ENCODE data around the gene TSPAN1. TPM values are rescaled to one million over a fixed set of nuclear protein-coding genes. Genes with fewer than 3 reads are reported as not detected.
A peak's percentile ranks its signal among the peaks of the same experiment; 100 is the strongest.

Gene TSPAN1
- total RNA-seq, 1 experiment from 2014 or later, result 26.1 TPM

DNA sequence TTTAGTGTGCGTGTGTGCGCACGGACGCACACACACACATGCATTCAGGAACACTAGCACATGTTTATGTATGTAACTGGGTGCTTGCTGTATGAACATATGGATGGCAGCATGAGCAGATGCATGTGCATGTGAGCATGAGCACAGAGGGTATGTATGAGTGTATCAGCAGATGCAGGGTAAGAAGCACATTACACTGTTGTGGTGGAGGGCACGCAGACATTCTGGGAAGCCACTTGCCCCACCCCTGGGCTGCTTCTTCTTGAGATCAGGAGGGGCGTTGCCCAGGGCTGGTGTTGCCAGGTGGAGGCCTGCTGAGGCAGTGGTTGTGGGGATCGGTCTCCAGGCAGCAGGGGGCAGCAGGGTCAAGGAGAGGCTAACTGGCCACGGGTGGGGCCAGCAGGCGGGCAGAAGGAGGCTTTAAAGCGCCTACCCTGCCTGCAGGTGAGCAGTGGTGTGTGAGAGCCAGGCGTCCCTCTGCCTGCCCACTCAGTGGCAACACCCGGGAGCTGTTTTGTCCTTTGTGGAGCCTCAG is 5.3 kb downstream of the TSPAN1 start:
- BruUV-seq (replicated peaks), result no TSS peak
- in situ Hi-C loops (cut with HindIII; ENCODE audit: low pct_unique_long_range_greater_than_20kb, low sequenced_read_pairs), result no loop called here
- ATAC-seq (peak; percentile 52), DNase-seq (ENCODE audit: low read depth, low spot score) (peak; percentile 74)
- ChIA-PET CTCF (interaction anchor here (1.4 kb wide), 1 partner anchor 48 kb away, joined by 4 read pairs; the partner anchor contains the start of gene PIK3R3), POLR2A (no interaction called here)
- Histone ChIP-seq H3K27me3 (ENCODE audit: control insufficient read depth, insufficient read depth, low read length) (no peaks in the 10 kb centered on the region), H3K4me1 (ENCODE audit: control insufficient read depth, insufficient read depth, low read length) (peaks cover 55% of the 10 kb centered on the region), H3K27ac (ENCODE audit: low read length) (peak overlapping the region; percentile 66), H3K4me3 (ENCODE audit: low read depth in 2 of 2, low read length in 2 of 2) (peak overlapping the region in 1 of 2 experiments; percentile 30; a peak in 2 of 4 replicates), H3K9me3 (ENCODE audit: control insufficient read depth, insufficient read depth, low read depth, low read length) (no peaks in the 10 kb centered on the region), H3K36me3 (ENCODE audit: control insufficient read depth, insufficient read depth, low read length) (no peaks in the 10 kb centered on the region)
- intact Hi-C loops (cut with micrococcal nuclease; ENCODE audit: unreplicated experiment), result no loop called here
- TF ChIP-seq POLR2AphosphoS5 (IDR thresholded peaks at IDR 0.05; ENCODE audit: low read depth, low read length) (no peak), SIN3A (IDR thresholded peaks at IDR 0.05; ENCODE audit: borderline replicate concordance, insufficient read depth, low read depth, low read length) (no peak), TCF7L2 (IDR thresholded peaks at IDR 0.05; ENCODE audit: low read depth, low read length) (no peak)
- TF ChIP-seq, protein P1, sequence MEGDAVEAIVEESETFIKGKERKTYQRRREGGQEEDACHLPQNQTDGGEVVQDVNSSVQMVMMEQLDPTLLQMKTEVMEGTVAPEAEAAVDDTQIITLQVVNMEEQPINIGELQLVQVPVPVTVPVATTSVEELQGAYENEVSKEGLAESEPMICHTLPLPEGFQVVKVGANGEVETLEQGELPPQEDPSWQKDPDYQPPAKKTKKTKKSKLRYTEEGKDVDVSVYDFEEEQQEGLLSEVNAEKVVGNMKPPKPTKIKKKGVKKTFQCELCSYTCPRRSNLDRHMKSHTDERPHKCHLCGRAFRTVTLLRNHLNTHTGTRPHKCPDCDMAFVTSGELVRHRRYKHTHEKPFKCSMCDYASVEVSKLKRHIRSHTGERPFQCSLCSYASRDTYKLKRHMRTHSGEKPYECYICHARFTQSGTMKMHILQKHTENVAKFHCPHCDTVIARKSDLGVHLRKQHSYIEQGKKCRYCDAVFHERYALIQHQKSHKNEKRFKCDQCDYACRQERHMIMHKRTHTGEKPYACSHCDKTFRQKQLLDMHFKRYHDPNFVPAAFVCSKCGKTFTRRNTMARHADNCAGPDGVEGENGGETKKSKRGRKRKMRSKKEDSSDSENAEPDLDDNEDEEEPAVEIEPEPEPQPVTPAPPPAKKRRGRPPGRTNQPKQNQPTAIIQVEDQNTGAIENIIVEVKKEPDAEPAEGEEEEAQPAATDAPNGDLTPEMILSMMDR (IDR thresholded peaks at IDR 0.05), result no peak

DNA sequence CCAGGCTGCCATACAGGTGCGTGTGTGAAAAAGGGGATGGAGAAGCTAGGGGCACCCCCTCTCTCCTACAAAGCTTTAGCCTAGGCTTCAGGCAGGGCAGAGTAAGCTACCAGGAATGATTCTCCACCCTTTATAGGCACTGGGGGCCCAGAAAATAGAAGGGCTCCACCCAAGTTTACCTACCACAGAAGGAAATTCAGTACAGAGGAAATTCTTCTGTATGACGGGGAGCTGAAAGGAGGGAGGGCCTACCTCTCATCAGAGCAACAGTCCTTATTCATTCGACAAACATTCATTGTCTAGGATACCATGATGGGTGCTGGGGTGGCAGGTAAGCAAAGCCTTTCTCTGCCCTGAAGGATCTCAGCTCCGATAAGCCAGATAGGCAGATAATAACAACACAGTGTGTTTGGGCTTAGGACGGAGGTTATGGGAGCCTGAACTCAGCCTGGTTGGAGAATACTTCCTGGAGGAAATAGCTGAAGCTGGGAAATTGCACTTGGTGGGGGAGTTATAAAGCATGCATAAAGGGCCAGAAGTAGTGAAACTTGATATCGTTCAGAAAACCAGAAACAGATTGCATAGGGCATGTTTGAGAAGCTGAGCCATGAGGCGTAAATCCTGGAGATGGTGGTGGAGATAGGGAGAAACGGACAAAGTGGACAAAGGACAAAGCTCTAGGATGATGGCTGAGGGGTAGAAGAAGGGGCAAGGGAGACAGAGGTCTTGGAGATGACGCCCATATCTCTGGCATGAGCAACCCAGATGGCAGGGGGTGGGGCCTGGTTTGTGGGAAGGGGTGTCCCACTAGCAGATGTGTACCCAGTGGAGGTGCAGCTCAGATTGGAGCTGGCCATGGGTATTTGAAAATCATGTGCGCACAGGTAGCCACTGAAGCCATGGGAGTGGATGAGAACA is 6.7 kb downstream of the TSPAN1 start:
- 0 out of 2 replicates have a peak, but pooled peaks have one; percentile 2 for ATAC-seq
- ChIA-PET POLR2A (interaction anchor here (0.6 to 0.7 kb wide), 3 partner anchors 52 to 496 kb away, joined by 3 read pairs; no protein-coding TSS in a partner anchor), CTCF (interaction anchor here (0.5 to 2.7 kb wide), 7 partner anchors 9 to 206 kb away, joined by 3 to 17 read pairs (median 4); partner anchors contain the start of gene PIK3R3)
- H3K4me1 ChIP-seq (ENCODE audit: control insufficient read depth, insufficient read depth, low read length), result peaks cover 63% of the 10 kb centered on the region
- H3K27me3 ChIP-seq (ENCODE audit: control insufficient read depth, insufficient read depth, low read length), result no peaks in the 10 kb centered on the region
- TF ChIP-seq POLR2AphosphoS5 (IDR thresholded peaks at IDR 0.05; ENCODE audit: low read depth, low read length), result no peak
- no peak for TF ChIP-seq TCF7L2 (IDR thresholded peaks at IDR 0.05; ENCODE audit: low read depth, low read length)
- no peak for TF ChIP-seq SIN3A (IDR thresholded peaks at IDR 0.05; ENCODE audit: borderline replicate concordance, insufficient read depth, low read depth, low read length)
- TF ChIP-seq, protein P2, sequence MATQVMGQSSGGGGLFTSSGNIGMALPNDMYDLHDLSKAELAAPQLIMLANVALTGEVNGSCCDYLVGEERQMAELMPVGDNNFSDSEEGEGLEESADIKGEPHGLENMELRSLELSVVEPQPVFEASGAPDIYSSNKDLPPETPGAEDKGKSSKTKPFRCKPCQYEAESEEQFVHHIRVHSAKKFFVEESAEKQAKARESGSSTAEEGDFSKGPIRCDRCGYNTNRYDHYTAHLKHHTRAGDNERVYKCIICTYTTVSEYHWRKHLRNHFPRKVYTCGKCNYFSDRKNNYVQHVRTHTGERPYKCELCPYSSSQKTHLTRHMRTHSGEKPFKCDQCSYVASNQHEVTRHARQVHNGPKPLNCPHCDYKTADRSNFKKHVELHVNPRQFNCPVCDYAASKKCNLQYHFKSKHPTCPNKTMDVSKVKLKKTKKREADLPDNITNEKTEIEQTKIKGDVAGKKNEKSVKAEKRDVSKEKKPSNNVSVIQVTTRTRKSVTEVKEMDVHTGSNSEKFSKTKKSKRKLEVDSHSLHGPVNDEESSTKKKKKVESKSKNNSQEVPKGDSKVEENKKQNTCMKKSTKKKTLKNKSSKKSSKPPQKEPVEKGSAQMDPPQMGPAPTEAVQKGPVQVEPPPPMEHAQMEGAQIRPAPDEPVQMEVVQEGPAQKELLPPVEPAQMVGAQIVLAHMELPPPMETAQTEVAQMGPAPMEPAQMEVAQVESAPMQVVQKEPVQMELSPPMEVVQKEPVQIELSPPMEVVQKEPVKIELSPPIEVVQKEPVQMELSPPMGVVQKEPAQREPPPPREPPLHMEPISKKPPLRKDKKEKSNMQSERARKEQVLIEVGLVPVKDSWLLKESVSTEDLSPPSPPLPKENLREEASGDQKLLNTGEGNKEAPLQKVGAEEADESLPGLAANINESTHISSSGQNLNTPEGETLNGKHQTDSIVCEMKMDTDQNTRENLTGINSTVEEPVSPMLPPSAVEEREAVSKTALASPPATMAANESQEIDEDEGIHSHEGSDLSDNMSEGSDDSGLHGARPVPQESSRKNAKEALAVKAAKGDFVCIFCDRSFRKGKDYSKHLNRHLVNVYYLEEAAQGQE (IDR thresholded peaks at IDR 0.05; ENCODE audit: insufficient read depth in 1 of 2, low read depth in 2 of 2, low read length in 1 of 2), result no peak
- TF ChIP-seq, protein P1 (IDR thresholded peaks at IDR 0.05), result no peak
- intact Hi-C loops (cut with micrococcal nuclease; ENCODE audit: unreplicated experiment), result loop anchor here (2.0 kb wide), 1 partner anchor 41 kb away; no protein-coding TSS in a partner anchor
- DNase-seq (ENCODE audit: low read depth, low spot score), result no peak
- H3K9me3 ChIP-seq (ENCODE audit: control insufficient read depth, insufficient read depth, low read depth, low read length), result no peaks in the 10 kb centered on the region
- BruUV-seq (replicated peaks), result no TSS peak
- in situ Hi-C loops (cut with HindIII; ENCODE audit: low pct_unique_long_range_greater_than_20kb, low sequenced_read_pairs), result no loop called here
- H3K27ac ChIP-seq (ENCODE audit: low read length), result peak overlapping the region; percentile 66
- peak overlapping the region in 1 of 2 experiments; percentile 21; a peak in 2 of 4 replicates for H3K4me3 ChIP-seq (ENCODE audit: low read depth in 2 of 2, low read length in 2 of 2)
- H3K36me3 ChIP-seq (ENCODE audit: control insufficient read depth, insufficient read depth, low read length), result no peaks in the 10 kb centered on the region
